Muscle layer of colon (tissue), 2 donors: Measurements from ENCODE around the gene CNTN4.

ENCODE experiments used
- H3K27ac ChIP-seq: one replicate; pipeline ENCODE4 v1.7.0; 2013; ENCODE audit warnings: low read depth, mild to moderate bottlenecking, low read length, moderate library complexity
- H3K27me3 ChIP-seq, 2 donors: one replicate each; pipeline ENCODE4 v1.7.0; 2013; ENCODE audit warnings: low read length in 2 of 2, mild to moderate bottlenecking in 2 of 2; ENCODE audit not compliant: insufficient read depth in 2 of 2, control insufficient read depth in 1 of 2
- H3K36me3 ChIP-seq: one replicate; pipeline ENCODE4 v1.7.0; 2013; ENCODE audit warnings: mild to moderate bottlenecking, low read length; ENCODE audit not compliant: insufficient read depth
- H3K4me1 ChIP-seq: one replicate; pipeline ENCODE4 v1.7.0; 2013; ENCODE audit warnings: mild to moderate bottlenecking, low read length; ENCODE audit not compliant: insufficient read depth
- H3K4me3 ChIP-seq, 2 donors: one replicate each; pipeline ENCODE4 v1.7.0; 2013; ENCODE audit warnings: low read length in 2 of 2, low read depth in 1 of 2, mild to moderate bottlenecking in 1 of 2, moderate library complexity in 1 of 2
- H3K9ac ChIP-seq: one replicate; pipeline ENCODE4 v1.7.0; 2013; ENCODE audit warnings: low read length
- H3K9me3 ChIP-seq: one replicate; pipeline ENCODE4 v1.7.0; 2013; ENCODE audit warnings: mild to moderate bottlenecking, low read length
- donor health status: abdominal sarcoma.
- donor health status: Adenocarcinoma of cecum.

CNTN4 gene

GRCh38 chr3:3074551-3075257, 976.0 kb downstream of the CNTN4 start:
- Histone ChIP-seq H3K27me3 (no peaks in the 10 kb centered on the region), H3K4me1 (no peaks in the 10 kb centered on the region), H3K36me3 (no peaks in the 10 kb centered on the region), H3K9ac (no peak overlapping the region), H3K4me3 (no peak overlapping the region), H3K27ac (no peak overlapping the region), H3K9me3 (no peaks in the 10 kb centered on the region)

GRCh38 chr3:3080309-3080708, 981.6 kb downstream of the CNTN4 start:
- H3K27ac ChIP-seq, result no peak overlapping the region
- H3K9me3 ChIP-seq, result no peaks in the 10 kb centered on the region
- no peaks in the 10 kb centered on the region for H3K27me3 ChIP-seq
- no peak overlapping the region for H3K9ac ChIP-seq
- H3K4me1 ChIP-seq, result no peaks in the 10 kb centered on the region
- no peak overlapping the region for H3K4me3 ChIP-seq
- no peaks in the 10 kb centered on the region for H3K36me3 ChIP-seq

GRCh38 chr3:3081381-3082233, 982.9 kb downstream of the CNTN4 start:
- Histone ChIP-seq H3K27me3 (no peaks in the 10 kb centered on the region), H3K36me3 (no peaks in the 10 kb centered on the region), H3K4me1 (no peaks in the 10 kb centered on the region), H3K9ac (no peak overlapping the region), H3K9me3 (no peaks in the 10 kb centered on the region), H3K4me3 (no peak overlapping the region), H3K27ac (no peak overlapping the region)

GRCh38 chr3:3082234-3082924, 983.7 kb downstream of the CNTN4 start:
- Histone ChIP-seq H3K9ac (no peak overlapping the region), H3K36me3 (no peaks in the 10 kb centered on the region), H3K27ac (no peak overlapping the region), H3K4me1 (no peaks in the 10 kb centered on the region), H3K9me3 (no peaks in the 10 kb centered on the region), H3K4me3 (no peak overlapping the region), H3K27me3 (no peaks in the 10 kb centered on the region)

- no peak overlapping the region for H3K27ac ChIP-seq
- H3K4me1 ChIP-seq, result no peaks in the 10 kb centered on the region
- H3K36me3 ChIP-seq, result no peaks in the 10 kb centered on the region
- no peak overlapping the region for H3K4me3 ChIP-seq
- no peaks in the 10 kb centered on the region for H3K9me3 ChIP-seq
- H3K27me3 ChIP-seq, result no peaks in the 10 kb centered on the region
- H3K9ac ChIP-seq, result no peak overlapping the region
These were observed 986.2 kb downstream of the CNTN4 start for GRCh38 chr3:3084890-3085289.

- Histone ChIP-seq H3K36me3 (no peaks in the 10 kb centered on the region), H3K4me1 (no peaks in the 10 kb centered on the region), H3K27ac (no peak overlapping the region), H3K9me3 (no peaks in the 10 kb centered on the region), H3K27me3 (no peaks in the 10 kb centered on the region), H3K4me3 (no peak overlapping the region), H3K9ac (no peak overlapping the region)
These were observed 987.1 kb downstream of the CNTN4 start for GRCh38 chr3:3085782-3086181.

- Histone ChIP-seq H3K4me3 (no peak overlapping the region), H3K27ac (no peak overlapping the region), H3K9me3 (no peaks in the 10 kb centered on the region), H3K27me3 (no peaks in the 10 kb centered on the region), H3K36me3 (no peaks in the 10 kb centered on the region), H3K9ac (no peak overlapping the region), H3K4me1 (no peaks in the 10 kb centered on the region)
These were observed 987.6 kb downstream of the CNTN4 start for GRCh38 chr3:3086239-3086638.

- Histone ChIP-seq H3K4me1 (no peaks in the 10 kb centered on the region), H3K27me3 (no peaks in the 10 kb centered on the region), H3K36me3 (no peaks in the 10 kb centered on the region), H3K9me3 (no peaks in the 10 kb centered on the region), H3K9ac (no peak overlapping the region), H3K4me3 (no peak overlapping the region), H3K27ac (no peak overlapping the region)
These were observed 988.6 kb downstream of the CNTN4 start for GRCh38 chr3:3087279-3087678.

GRCh38 chr3:3087716-3088465, 989.2 kb downstream of the CNTN4 start:
- H3K27ac ChIP-seq, result no peak overlapping the region
- H3K27me3 ChIP-seq, result no peaks in the 10 kb centered on the region
- H3K4me1 ChIP-seq, result no peaks in the 10 kb centered on the region
- H3K9ac ChIP-seq, result no peak overlapping the region
- no peaks in the 10 kb centered on the region for H3K36me3 ChIP-seq
- H3K4me3 ChIP-seq, result no peak overlapping the region
- no peaks in the 10 kb centered on the region for H3K9me3 ChIP-seq

- Histone ChIP-seq H3K4me1 (no peaks in the 10 kb centered on the region), H3K9ac (no peak overlapping the region), H3K27ac (no peak overlapping the region), H3K4me3 (no peak overlapping the region), H3K9me3 (no peaks in the 10 kb centered on the region), H3K36me3 (no peaks in the 10 kb centered on the region), H3K27me3 (no peaks in the 10 kb centered on the region)
These were observed 990.4 kb downstream of the CNTN4 start for GRCh38 chr3:3089017-3089416.

GRCh38 chr3:3097958-3098357, 999.3 kb downstream of the CNTN4 start:
- Histone ChIP-seq H3K9me3 (no peaks in the 10 kb centered on the region), H3K27ac (no peak overlapping the region), H3K36me3 (no peaks in the 10 kb centered on the region), H3K4me1 (no peaks in the 10 kb centered on the region), H3K27me3 (no peaks in the 10 kb centered on the region), H3K9ac (no peak overlapping the region), H3K4me3 (no peak overlapping the region)
